HepG2 (cell line): ENCODE data around the gene SH3TC2. TPM values are rescaled to one million over a fixed set of nuclear protein-coding genes. Genes with fewer than 3 reads are reported as not detected.

Experiments
- ATAC-seq: fragments of 200-7000 bp; cut with Tn5 transposase; 3 replicates; pipeline ENCODE4 v1.9.1; 2020; ENCODE audit warnings: mild to moderate bottlenecking, moderate library complexity
- BruUV-seq: library from RNA; stranded (reverse); fragments of 400-500 nt; replicated peaks from 2 replicates; lab custom pipeline; 2021; lab: Mats Ljungman, UMichigan
- CTCF ChIA-PET: fragments of 300-600 bp; formaldehyde crosslinking; extraction: SDS; loops from one replicate; lab custom pipeline; 2021; ENCODE audit warnings: low total read pairs, inconsistent platforms, low intra/inter-chr PET ratio; lab: Yijun Ruan, JAX
- POLR2A ChIA-PET: fragments of 350-600 bp; sonication (Branson Sonifier 250); formaldehyde crosslinking; loops from one replicate; lab custom pipeline; 2020; ENCODE audit warnings: antibody characterized with exemption, inconsistent platforms; lab: Yijun Ruan, JAX
- DNase-seq: peaks from one replicate; pipeline ENCODE4 v3.0.0-alpha.2; 2015; ENCODE audit warnings: low spot score
- FAIRE-seq: peaks from 3 replicates; lab custom pipeline; 2011; peaks lifted over from hg19 to GRCh38; lab: Jason Lieb, UNC
- H2AFZ ChIP-seq: one replicate; pipeline ENCODE4 v1.6.1; 2011; ENCODE audit warnings: low read length, inconsistent platforms
- H3K27ac ChIP-seq: fragments of 300-600 bp; 3 replicates; pipeline ENCODE4 v1.8.0; 2011; ENCODE audit warnings: mixed run types, mild to moderate bottlenecking, mixed read lengths, low read length, inconsistent platforms; ENCODE audit not compliant: insufficient read depth; ENCODE audit errors: extremely low read length
- H3K27me3 ChIP-seq, 2 experiments: fragments of 200-600 bp in 1 of 2; 2 replicates in 1 of 2; 3 replicates in 1 of 2; pipeline versions ENCODE4 v1.6.0 to v1.8.0; 2011; ENCODE audit warnings: low read length in 2 of 2, mild to moderate bottlenecking in 2 of 2, moderate library complexity in 2 of 2, inconsistent platforms in 1 of 2; ENCODE audit not compliant: insufficient read depth in 2 of 2, control insufficient read depth in 1 of 2
- H3K36me3 ChIP-seq, 2 experiments: fragments of 200-600 bp in 1 of 2; replicated peaks in 1 of 2; 2 replicates in 1 of 2; 3 replicates in 1 of 2; pipeline versions ENCODE4 v1.5.1 to v1.8.0; 2011; ENCODE audit warnings: low read length in 2 of 2, inconsistent platforms in 1 of 2; ENCODE audit not compliant: insufficient read depth in 2 of 2, control insufficient read depth in 1 of 2
- H3K4me1 ChIP-seq: 2 replicates; pipeline ENCODE4 v1.5.1; 2012; ENCODE audit warnings: low read length, inconsistent platforms; ENCODE audit not compliant: insufficient read depth
- H3K4me2 ChIP-seq: 2 replicates; pipeline ENCODE4 v1.6.0; 2011; ENCODE audit warnings: low read depth, low read length, inconsistent platforms
- H3K4me3 ChIP-seq, 3 experiments: fragments of 200-600 bp in 1 of 3; sonication (generic), shearing (Covaris generic) in 1 of 3; replicated peaks in 1 of 3; 2 replicates each; pipeline ENCODE4 v1.5.1; 2011 to 2016; ENCODE audit warnings: low read length in 3 of 3, inconsistent platforms in 2 of 3, low read depth in 2 of 3, mild to moderate bottlenecking in 2 of 3, control low read depth in 1 of 3, mixed read lengths in 1 of 3; ENCODE audit not compliant: insufficient read depth in 1 of 3
- H3K79me2 ChIP-seq: one replicate; pipeline ENCODE4 v1.6.1; 2011; ENCODE audit warnings: low read length, inconsistent platforms; ENCODE audit not compliant: insufficient read depth
- H3K9ac ChIP-seq: 2 replicates; pipeline ENCODE4 v1.6.0; 2011; ENCODE audit warnings: mild to moderate bottlenecking, low read depth, low read length, inconsistent platforms; ENCODE audit not compliant: insufficient read depth
- H3K9me3 ChIP-seq: 2 replicates; pipeline ENCODE4 v1.5.1; 2012; ENCODE audit warnings: mild to moderate bottlenecking, low read length
- H4K20me1 ChIP-seq: 2 replicates; pipeline ENCODE4 v1.6.0; 2011; ENCODE audit warnings: inconsistent platforms, mild to moderate bottlenecking, low read length, moderate library complexity; ENCODE audit not compliant: insufficient read depth
- EEA1 ChIP-seq: sonication (generic); formaldehyde crosslinking; IDR thresholded peaks from 2 replicates; pipeline ENCODE4 v1.5.1; 2020; ENCODE audit warnings: mild to moderate bottlenecking, missing genetic modification reagents, borderline replicate concordance
- GATAD2A ChIP-seq: IDR thresholded peaks from 2 replicates; pipeline ENCODE4 v1.6.1; 2016
- HMGA1 ChIP-seq: sonication (generic); formaldehyde crosslinking; conservative IDR thresholded peaks from 2 replicates; pipeline ENCODE4 v1.4.0; 2020; ENCODE audit warnings: missing genetic modification reagents
- SMARCC2 ChIP-seq: fragments of 450-650 bp; IDR thresholded peaks from 2 replicates; pipeline ENCODE4 v1.6.1; 2017; ENCODE audit warnings: antibody characterized with exemption, mild to moderate bottlenecking
- SMARCE1 ChIP-seq: fragments of 450-650 bp; IDR thresholded peaks from 2 replicates; pipeline ENCODE4 v1.6.1; 2017; ENCODE audit warnings: borderline replicate concordance
- TAF1 ChIP-seq: sonication (generic); formaldehyde crosslinking; IDR thresholded peaks from 2 replicates; pipeline ENCODE4 v1.4.0; 2020; ENCODE audit warnings: missing genetic modification reagents
- TAF15 ChIP-seq: fragments of 200-400 bp; formaldehyde crosslinking; IDR thresholded peaks from one replicate; pipeline ENCODE4 v1.6.1; 2018; ENCODE audit warnings: mild to moderate bottlenecking, low read depth, low read length; ENCODE audit not compliant: poor library complexity, severe bottlenecking
- ZNF224 ChIP-seq: sonication (generic); formaldehyde crosslinking; IDR thresholded peaks from 2 replicates; pipeline ENCODE4 v1.5.0; 2020; ENCODE audit warnings: mild to moderate bottlenecking, missing genetic modification reagents
- ZNF282 ChIP-seq: fragments of 450-650 bp; IDR thresholded peaks from 2 replicates; pipeline ENCODE4 v1.6.1; 2018; ENCODE audit not compliant: partially characterized antibody
- ZNF780A ChIP-seq: sonication (generic); formaldehyde crosslinking; IDR thresholded peaks from 2 replicates; pipeline ENCODE4 v1.8.0; 2022; ENCODE audit warnings: mild to moderate bottlenecking, missing genetic modification reagents, moderate library complexity
- WGBS: methylation state at CpG from one replicate; pipeline ENCODE4 v1.1.6; 2017; ENCODE audit warnings: low lambda C conversion rate; 5-methylcytosine and 5-hydroxymethylcytosine counted together
- in situ Hi-C: cut with HindIII; loops from 2 replicates; pipeline ENCODE4 v1.10.0; 2017; ENCODE audit warnings: low pct_unique_long_range_greater_than_20kb; ENCODE audit not compliant: extremely low pct_ligation_motif_present
- intact Hi-C: fragments of 100-400 bp; cut with micrococcal nuclease; formaldehyde crosslinking; loops from one replicate; pipeline ENCODE4 v1.10.0; 2022; ENCODE audit not compliant: unreplicated experiment
- polyA plus RNA-seq, 8 experiments: library from polyadenylated mRNA; depleted of rRNA in 3 of 8; stranded (reverse) in 7 of 8; unstranded in 1 of 8; fragments of >200 nt; fragmentation: Illumina TruSeq in 4 of 8; extraction: Trizol in 4 of 8; gene quantifications; 2 replicates each; pipeline versions ENCODE4 v1.2.1 to v1.2.3, GENCODE V29; 2011 to 2016; ENCODE audit warnings: low read depth in 4 of 8, missing spikeins in 1 of 8, mixed read lengths in 1 of 8; ENCODE audit not compliant: insufficient read depth in 1 of 8
- total RNA-seq, 5 experiments: library from RNA; depleted of rRNA; stranded (reverse); fragments of >200 nt; fragmentation: Illumina TruSeq; extraction: Trizol; gene quantifications; 2 replicates each; pipeline ENCODE4 v1.2.3, GENCODE V29; 2016; ENCODE audit warnings: low read depth in 1 of 5
- TF ChIP-seq, protein P1 (sequence below): sonication (generic); formaldehyde crosslinking; IDR thresholded peaks from 2 replicates; pipeline ENCODE4 v1.4.0; 2020; ENCODE audit warnings: missing genetic modification reagents
- TF ChIP-seq, protein P2 (sequence below): sonication (generic); formaldehyde crosslinking; IDR thresholded peaks from 2 replicates; pipeline ENCODE4 v1.8.0; 2022; ENCODE audit warnings: mild to moderate bottlenecking, missing genetic modification reagents, moderate library complexity
- TF ChIP-seq, protein P3 (sequence below): sonication (generic); formaldehyde crosslinking; IDR thresholded peaks from 2 replicates; pipeline ENCODE4 v1.5.0; 2020; ENCODE audit warnings: missing genetic modification reagents

The SH3TC2 gene
- total and polyA plus RNA-seq, 2 of the 13 experiments (the other 11 are each of a cell fraction or from before 2014, with no cell fraction given), result 0.34 to 0.71 TPM

DNA sequence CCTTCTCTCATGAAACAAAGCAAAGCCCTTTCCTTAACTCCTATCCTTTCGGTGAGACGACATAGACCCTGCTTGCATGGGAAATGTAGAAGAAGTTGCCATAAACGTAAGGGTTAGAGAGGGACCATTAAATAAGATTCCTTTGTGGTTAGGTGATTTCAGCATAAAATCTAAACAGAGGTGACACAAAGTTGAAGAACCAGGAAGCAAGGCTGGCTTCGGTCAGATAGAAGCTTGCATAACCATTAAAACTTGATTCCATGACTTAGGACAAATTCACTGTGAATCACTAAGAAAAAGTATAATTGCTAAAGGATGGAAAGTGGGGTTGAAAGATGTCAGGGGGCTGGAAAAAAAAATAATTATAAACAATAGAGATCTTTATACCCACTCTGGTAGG lies 47.5 kb upstream of the SH3TC2 start (continued):
- TF ChIP-seq, protein P1, sequence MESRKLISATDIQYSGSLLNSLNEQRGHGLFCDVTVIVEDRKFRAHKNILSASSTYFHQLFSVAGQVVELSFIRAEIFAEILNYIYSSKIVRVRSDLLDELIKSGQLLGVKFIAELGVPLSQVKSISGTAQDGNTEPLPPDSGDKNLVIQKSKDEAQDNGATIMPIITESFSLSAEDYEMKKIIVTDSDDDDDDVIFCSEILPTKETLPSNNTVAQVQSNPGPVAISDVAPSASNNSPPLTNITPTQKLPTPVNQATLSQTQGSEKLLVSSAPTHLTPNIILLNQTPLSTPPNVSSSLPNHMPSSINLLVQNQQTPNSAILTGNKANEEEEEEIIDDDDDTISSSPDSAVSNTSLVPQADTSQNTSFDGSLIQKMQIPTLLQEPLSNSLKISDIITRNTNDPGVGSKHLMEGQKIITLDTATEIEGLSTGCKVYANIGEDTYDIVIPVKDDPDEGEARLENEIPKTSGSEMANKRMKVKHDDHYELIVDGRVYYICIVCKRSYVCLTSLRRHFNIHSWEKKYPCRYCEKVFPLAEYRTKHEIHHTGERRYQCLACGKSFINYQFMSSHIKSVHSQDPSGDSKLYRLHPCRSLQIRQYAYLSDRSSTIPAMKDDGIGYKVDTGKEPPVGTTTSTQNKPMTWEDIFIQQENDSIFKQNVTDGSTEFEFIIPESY (CRISPR knock-in tag), result no peak
- TF ChIP-seq, all 625 proteins: peak for 0

DNA sequence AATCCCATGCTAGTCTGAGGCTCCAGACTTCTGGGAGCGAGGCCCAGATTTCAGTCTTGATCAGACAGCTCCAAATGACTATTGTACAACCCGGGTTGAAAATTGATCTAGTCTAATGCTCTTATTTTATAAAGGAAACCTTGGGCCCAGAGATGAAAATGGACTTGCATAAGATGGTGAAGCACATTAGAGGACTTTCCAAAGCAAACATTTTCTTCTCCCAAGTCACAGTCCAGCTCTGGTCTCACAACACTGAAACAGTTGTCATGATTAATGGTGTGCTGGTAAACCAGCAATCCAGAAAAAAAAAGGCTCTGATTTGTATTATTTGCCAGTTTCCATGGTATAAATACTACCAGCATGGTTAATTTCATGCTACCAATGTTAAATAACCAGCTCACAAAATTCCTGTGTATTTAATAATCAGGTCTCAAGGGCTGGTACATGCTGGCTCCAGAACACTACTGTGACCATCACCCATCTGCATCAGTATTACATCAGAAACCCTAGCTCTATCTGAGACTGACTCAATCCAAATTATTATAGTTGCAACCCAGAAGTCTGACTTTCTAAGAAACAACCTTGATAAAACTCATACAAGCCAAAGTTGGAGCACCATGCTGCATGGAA lies 45.9 kb upstream of the SH3TC2 start:
- H4K20me1 ChIP-seq, result no peaks in the 10 kb centered on the region
- no peaks in the 10 kb centered on the region for H3K36me3 ChIP-seq
- intact Hi-C loops (no loop called here), in situ Hi-C loops (no loop called here)
- 5% methylated on average over 2 of the region's 2 CpGs for WGBS
- TF ChIP-seq, protein P2, sequence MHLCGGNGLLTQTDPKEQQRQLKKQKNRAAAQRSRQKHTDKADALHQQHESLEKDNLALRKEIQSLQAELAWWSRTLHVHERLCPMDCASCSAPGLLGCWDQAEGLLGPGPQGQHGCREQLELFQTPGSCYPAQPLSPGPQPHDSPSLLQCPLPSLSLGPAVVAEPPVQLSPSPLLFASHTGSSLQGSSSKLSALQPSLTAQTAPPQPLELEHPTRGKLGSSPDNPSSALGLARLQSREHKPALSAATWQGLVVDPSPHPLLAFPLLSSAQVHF (CRISPR knock-in tag), result no peak
- TF ChIP-seq ZNF780A (CRISPR knock-in tag) (no peak), SMARCE1 (no peak), ZNF224 (no peak), SMARCC2 (no peak), GATAD2A (CRISPR knock-in tag) (no peak), EEA1 (CRISPR knock-in tag) (no peak), HMGA1 (CRISPR knock-in tag) (no peak), TAF1 (CRISPR knock-in tag) (no peak), ZNF282 (no peak), TAF15 (no peak)
- TF ChIP-seq, protein P3, sequence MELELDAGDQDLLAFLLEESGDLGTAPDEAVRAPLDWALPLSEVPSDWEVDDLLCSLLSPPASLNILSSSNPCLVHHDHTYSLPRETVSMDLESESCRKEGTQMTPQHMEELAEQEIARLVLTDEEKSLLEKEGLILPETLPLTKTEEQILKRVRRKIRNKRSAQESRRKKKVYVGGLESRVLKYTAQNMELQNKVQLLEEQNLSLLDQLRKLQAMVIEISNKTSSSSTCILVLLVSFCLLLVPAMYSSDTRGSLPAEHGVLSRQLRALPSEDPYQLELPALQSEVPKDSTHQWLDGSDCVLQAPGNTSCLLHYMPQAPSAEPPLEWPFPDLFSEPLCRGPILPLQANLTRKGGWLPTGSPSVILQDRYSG (CRISPR knock-in tag), result no peak
- no peak overlapping the region for H3K27ac ChIP-seq
- CTCF ChIA-PET, result no interaction called here
- no peak for ATAC-seq
- no peak overlapping the region for H3K4me2 ChIP-seq
- no peaks in the 10 kb centered on the region for H3K4me1 ChIP-seq
- H3K9me3 ChIP-seq, result no peaks in the 10 kb centered on the region
- DNase-seq, result no peak
- no peaks in the 10 kb centered on the region for H3K27me3 ChIP-seq
- BruUV-seq, result no TSS peak
- H3K4me3 ChIP-seq, result no peak overlapping the region
- H3K79me2 ChIP-seq, result no peaks in the 10 kb centered on the region
- no peak overlapping the region for H2AFZ ChIP-seq
- POLR2A ChIA-PET, result no interaction called here
- FAIRE-seq, result no peak
- no peak overlapping the region for H3K9ac ChIP-seq
